ENCODE measurements around the gene LGR4. TPM values are rescaled to one million over a fixed set of nuclear protein-coding genes. Genes with fewer than 3 reads are reported as not detected.
A peak's percentile ranks its signal among the peaks of the same experiment; 100 is the strongest.

Gene LGR4
- total RNA-seq, 1 donor from 2014 or later = 17.4 TPM

DNA sequence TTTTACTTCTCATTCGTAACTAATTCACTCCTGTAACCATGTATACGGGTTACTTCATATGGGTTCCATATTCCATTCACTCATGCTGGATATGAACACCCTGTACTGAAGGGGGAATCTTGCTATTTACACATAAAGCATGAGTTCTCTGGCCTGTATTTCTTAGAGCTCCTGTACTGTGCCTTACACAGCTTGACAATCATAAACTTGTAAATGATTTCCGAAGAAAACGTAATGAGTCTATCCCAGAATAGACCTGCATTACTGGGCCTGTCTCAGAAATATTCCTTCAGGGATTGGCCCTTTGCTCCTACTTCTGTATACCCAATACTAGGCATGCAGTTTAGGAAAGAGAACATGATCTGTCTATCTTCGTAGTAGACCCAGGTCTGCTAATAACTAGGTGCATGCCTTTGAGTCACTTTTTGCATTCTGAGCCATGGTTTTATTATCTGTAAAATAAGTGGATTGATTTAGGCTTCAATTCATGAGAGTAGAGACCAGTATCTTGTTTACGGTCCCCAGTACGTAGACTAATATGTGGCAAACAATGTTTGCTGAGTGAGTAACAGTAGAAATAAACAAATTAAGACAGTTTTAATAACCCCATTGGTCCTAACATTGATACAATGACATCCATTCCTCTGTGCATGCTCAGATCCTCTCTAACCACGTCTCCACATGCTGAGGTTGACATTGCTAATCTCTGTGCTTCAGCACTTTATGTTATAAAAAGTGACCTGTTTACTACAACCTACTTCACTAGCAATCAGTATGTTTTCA, 110.8 kb downstream of the LGR4 start:
- DNase-seq (ENCODE audit: low read depth) (no peak), FAIRE-seq (no peak)
- Histone ChIP-seq H3K36me3 (ENCODE audit: control insufficient read depth, insufficient read depth, low read length) (no peaks in the 10 kb centered on the region), H3K27me3 (ENCODE audit: control insufficient read depth, insufficient read depth, low read length) (no peaks in the 10 kb centered on the region), H3K4me3 (ENCODE audit: low read depth, low read length) (no peak overlapping the region)
- no peak for TF ChIP-seq CTCF (IDR thresholded peaks at IDR 0.05; ENCODE audit: insufficient read depth, low read length, severe bottlenecking)

GRCh38 chr11:27358296-27358695, 114.3 kb downstream of the LGR4 start:
- peak; percentile 35 for DNase-seq (ENCODE audit: low read depth)
- Histone ChIP-seq H3K4me3 (ENCODE audit: low read depth, low read length) (no peak overlapping the region), H3K36me3 (ENCODE audit: control insufficient read depth, insufficient read depth, low read length) (no peaks in the 10 kb centered on the region), H3K27me3 (ENCODE audit: control insufficient read depth, insufficient read depth, low read length) (no peaks in the 10 kb centered on the region)
- TF ChIP-seq CTCF (IDR thresholded peaks at IDR 0.05; ENCODE audit: insufficient read depth, low read length, severe bottlenecking) = no peak
- FAIRE-seq = no peak

- DNase-seq (ENCODE audit: low read depth) (no peak), FAIRE-seq (no peak)
- H3K36me3 ChIP-seq (ENCODE audit: control insufficient read depth, insufficient read depth, low read length) = no peaks in the 10 kb centered on the region
- H3K4me3 ChIP-seq (ENCODE audit: low read depth, low read length) = no peak overlapping the region
- TF ChIP-seq CTCF (IDR thresholded peaks at IDR 0.05; ENCODE audit: insufficient read depth, low read length, severe bottlenecking) = no peak
- H3K27me3 ChIP-seq (ENCODE audit: control insufficient read depth, insufficient read depth, low read length) = no peaks in the 10 kb centered on the region
Measured at GRCh38 chr11:27357250-27357649, 115.3 kb downstream of the LGR4 start.

DNA sequence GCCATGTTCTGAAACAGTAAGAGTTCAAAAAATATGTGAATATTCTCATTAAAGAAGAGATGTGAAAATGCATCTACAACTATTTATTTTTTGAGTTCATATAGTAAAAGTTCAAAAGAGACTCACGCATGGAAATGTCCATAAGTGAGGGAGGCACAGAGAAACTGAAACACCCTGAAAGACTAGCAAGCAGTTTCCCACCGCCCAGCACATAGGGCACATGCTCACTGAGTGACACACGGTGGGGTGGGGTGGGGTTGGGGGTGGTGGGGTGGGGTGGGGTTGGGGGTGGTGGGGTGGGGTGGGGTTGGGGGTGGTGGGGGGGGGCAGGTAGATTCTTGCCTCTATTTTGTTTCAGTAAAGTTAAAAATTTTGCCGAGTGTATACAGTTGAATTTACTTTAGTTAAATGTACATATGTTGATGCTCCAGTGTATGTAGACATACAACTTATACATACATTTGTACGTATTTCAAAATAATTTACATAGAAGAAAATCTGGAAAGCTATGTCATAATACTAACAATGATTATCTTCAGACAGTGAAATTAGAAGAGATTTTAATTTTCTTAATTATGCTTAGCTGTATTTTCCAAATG, 115.9 kb downstream of the LGR4 start:
- no peak for TF ChIP-seq CTCF (IDR thresholded peaks at IDR 0.05; ENCODE audit: insufficient read depth, low read length, severe bottlenecking)
- FAIRE-seq (no peak), DNase-seq (ENCODE audit: low read depth) (no peak)
- no peaks in the 10 kb centered on the region for H3K27me3 ChIP-seq (ENCODE audit: control insufficient read depth, insufficient read depth, low read length)
- H3K36me3 ChIP-seq (ENCODE audit: control insufficient read depth, insufficient read depth, low read length) = no peaks in the 10 kb centered on the region
- no peak overlapping the region for H3K4me3 ChIP-seq (ENCODE audit: low read depth, low read length)

DNA sequence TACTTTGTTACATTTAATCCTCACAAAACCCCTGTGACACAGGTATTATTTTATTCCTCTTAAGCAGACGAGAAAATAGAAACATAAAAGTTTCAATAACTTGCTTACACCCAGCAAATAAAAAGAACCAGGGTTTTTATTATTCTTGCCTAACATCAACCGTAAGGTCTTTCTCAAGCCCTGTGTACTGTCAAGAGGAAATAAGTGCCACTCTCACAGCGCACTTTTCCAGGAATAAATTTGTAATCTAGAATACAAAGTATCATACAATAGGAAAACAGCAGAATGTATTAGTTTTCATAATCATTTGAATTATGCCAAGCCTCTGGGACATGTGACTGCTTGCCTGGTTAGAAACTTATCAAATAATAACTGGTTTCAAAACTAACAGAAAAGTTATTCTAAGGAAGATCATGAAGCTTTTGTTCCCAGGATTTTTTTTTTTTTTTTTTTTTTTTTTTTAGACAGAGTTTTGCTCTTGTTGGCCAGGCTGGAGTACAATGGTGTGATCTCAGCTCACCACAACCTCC, 117.0 kb downstream of the LGR4 start:
- Histone ChIP-seq H3K4me3 (ENCODE audit: low read depth, low read length) (no peak overlapping the region), H3K27me3 (ENCODE audit: control insufficient read depth, insufficient read depth, low read length) (no peaks in the 10 kb centered on the region), H3K36me3 (ENCODE audit: control insufficient read depth, insufficient read depth, low read length) (no peaks in the 10 kb centered on the region)
- FAIRE-seq = no peak
- no peak for TF ChIP-seq CTCF (IDR thresholded peaks at IDR 0.05; ENCODE audit: insufficient read depth, low read length, severe bottlenecking)
- no peak for DNase-seq (ENCODE audit: low read depth)

Measured in bronchial epithelial cell (primary cell).